Measurements from ENCODE around the gene PSD2.

PSD2 gene

GRCh38 chr5:139811274-139811607 is 15.6 kb downstream of the PSD2 start:
- DNase-seq (ENCODE audit: low spot score): no peak

- DNase-seq (ENCODE audit: low spot score): no peak
Measured at GRCh38 chr5:139812323-139812722, 16.7 kb downstream of the PSD2 start.

GRCh38 chr5:139812836-139813805 is 17.5 kb downstream of the PSD2 start:
- DNase-seq (ENCODE audit: low spot score): no peak

GRCh38 chr5:139814191-139814601 is 18.6 kb downstream of the PSD2 start:
- no peak for DNase-seq (ENCODE audit: low spot score)

GRCh38 chr5:139814704-139815280 is 19.2 kb downstream of the PSD2 start:
- no peak for DNase-seq (ENCODE audit: low spot score)

- no peak for DNase-seq (ENCODE audit: low spot score)
Measured at GRCh38 chr5:139816566-139816965, 21.0 kb downstream of the PSD2 start.

GRCh38 chr5:139817362-139817761 is 21.8 kb downstream of the PSD2 start:
- DNase-seq (ENCODE audit: low spot score): no peak

GRCh38 chr5:139817970-139818369 is 22.4 kb downstream of the PSD2 start:
- DNase-seq (ENCODE audit: low spot score): no peak

- no peak for DNase-seq (ENCODE audit: low spot score)
Measured at GRCh38 chr5:139820130-139820529, 24.5 kb downstream of the PSD2 start.

- no peak for DNase-seq (ENCODE audit: low spot score)
Measured at GRCh38 chr5:139820606-139821005, 25.0 kb downstream of the PSD2 start.

- DNase-seq (ENCODE audit: low spot score): no peak
Measured at GRCh38 chr5:139821806-139822552, 26.4 kb downstream of the PSD2 start.

- no peak for DNase-seq (ENCODE audit: low spot score)
Measured at GRCh38 chr5:139822553-139823425, 27.2 kb downstream of the PSD2 start.

GRCh38 chr5:139823757-139824355 is 28.2 kb downstream of the PSD2 start:
- DNase-seq (ENCODE audit: low spot score): no peak

- no peak for DNase-seq (ENCODE audit: low spot score)
Measured at GRCh38 chr5:139825690-139826089, 30.1 kb downstream of the PSD2 start.

- DNase-seq (ENCODE audit: low spot score): peak; percentile 84
Measured at GRCh38 chr5:139828207-139828895, 32.7 kb downstream of the PSD2 start.

GRCh38 chr5:139829471-139829870 is 33.9 kb downstream of the PSD2 start:
- DNase-seq (ENCODE audit: low spot score): no peak

GRCh38 chr5:139831624-139832023 is 36.0 kb downstream of the PSD2 start:
- no peak for DNase-seq (ENCODE audit: low spot score)

GRCh38 chr5:139833525-139833924 is 37.9 kb downstream of the PSD2 start:
- DNase-seq (ENCODE audit: low spot score): no peak

- DNase-seq (ENCODE audit: low spot score): no peak
Measured at GRCh38 chr5:139835656-139836055, 40.0 kb downstream of the PSD2 start.

GRCh38 chr5:139836469-139837208 is 41.0 kb downstream of the PSD2 start:
- no peak for DNase-seq (ENCODE audit: low spot score)
